Spleen (tissue), 7 donors: ENCODE results near the gene MYADM.

ENCODE experiments used
- POLR2AphosphoS5 ChIP-seq, 3 donors: sonication (generic); formaldehyde crosslinking; IDR thresholded peaks; one replicate each; pipeline ENCODE4 v1.5.1; 2017; ENCODE audit warnings: antibody characterized with exemption in 3 of 3
- TF ChIP-seq, protein P1 (sequence below), 11 experiments: fragments of 200-600 bp in 7 of 11; fragments of 450-650 bp in 4 of 11; sonication (generic) in 4 of 11; IDR thresholded peaks in 8 of 11; conservative IDR thresholded peaks in 3 of 11; 1 replicate in 7 of 11; 2 replicates in 4 of 11; pipeline versions ENCODE4 v1.4.0 to v1.8.0; 2016 to 2021; ENCODE audit warnings: antibody characterized with exemption in 11 of 11, inconsistent platforms in 4 of 11, mild to moderate bottlenecking in 1 of 11
- donor health status: DM: no; HTN: no; CAD: no; lungs with moderate emphysema.
- donor health status: DM: no; HTN: no; CAD: no.
- donor health status: DM: no; HTN: no; CAD: no.

DNA sequence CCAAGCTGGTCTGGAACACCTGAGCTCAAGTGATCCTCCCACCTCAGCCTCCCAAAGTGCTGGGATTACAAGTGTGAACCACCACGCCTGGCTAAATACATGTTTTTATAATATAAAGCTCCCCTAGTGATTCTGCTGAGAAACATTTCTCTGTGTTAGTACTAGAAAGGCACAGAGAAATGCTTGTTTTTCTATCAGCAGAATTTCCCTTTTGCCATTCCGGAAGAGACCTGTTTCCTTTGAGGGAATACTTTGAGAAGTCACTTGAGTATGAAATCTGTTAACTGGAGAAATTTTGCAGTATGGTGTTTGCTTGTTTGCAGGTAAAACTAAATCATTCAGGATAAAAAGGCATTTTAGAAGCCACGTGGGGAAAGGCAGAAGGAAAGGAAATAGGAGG, 39.2 kb upstream of the MYADM start:
- no peak for TF ChIP-seq POLR2AphosphoS5 (IDR thresholded peaks at IDR 0.05)
- TF ChIP-seq, protein P1, sequence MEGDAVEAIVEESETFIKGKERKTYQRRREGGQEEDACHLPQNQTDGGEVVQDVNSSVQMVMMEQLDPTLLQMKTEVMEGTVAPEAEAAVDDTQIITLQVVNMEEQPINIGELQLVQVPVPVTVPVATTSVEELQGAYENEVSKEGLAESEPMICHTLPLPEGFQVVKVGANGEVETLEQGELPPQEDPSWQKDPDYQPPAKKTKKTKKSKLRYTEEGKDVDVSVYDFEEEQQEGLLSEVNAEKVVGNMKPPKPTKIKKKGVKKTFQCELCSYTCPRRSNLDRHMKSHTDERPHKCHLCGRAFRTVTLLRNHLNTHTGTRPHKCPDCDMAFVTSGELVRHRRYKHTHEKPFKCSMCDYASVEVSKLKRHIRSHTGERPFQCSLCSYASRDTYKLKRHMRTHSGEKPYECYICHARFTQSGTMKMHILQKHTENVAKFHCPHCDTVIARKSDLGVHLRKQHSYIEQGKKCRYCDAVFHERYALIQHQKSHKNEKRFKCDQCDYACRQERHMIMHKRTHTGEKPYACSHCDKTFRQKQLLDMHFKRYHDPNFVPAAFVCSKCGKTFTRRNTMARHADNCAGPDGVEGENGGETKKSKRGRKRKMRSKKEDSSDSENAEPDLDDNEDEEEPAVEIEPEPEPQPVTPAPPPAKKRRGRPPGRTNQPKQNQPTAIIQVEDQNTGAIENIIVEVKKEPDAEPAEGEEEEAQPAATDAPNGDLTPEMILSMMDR (IDR thresholded peaks at IDR 0.05 in 8 of 11, conservative IDR thresholded peaks at IDR 0.05 in 3 of 11) = no peak
